ENCODE results near the gene CAB39. TPM values are rescaled to one million over a fixed set of nuclear protein-coding genes. Genes with fewer than 3 reads are reported as not detected.

The CAB39 gene
- total and polyA plus RNA-seq, 2 of the 8 experiments (the other 6 are each of a cell fraction or from before 2014, with no cell fraction given) = 16.4 to 50.5 TPM

GRCh38 chr2:230712443-230713330, at the start of gene CAB39 (continued):
- TF ChIP-seq CHD7 (IDR thresholded peaks at IDR 0.05; ENCODE audit: insufficient replicate concordance, low read length) = no peak
- TF ChIP-seq BRCA1 (IDR thresholded peaks at IDR 0.05; ENCODE audit: low read depth, low read length) = no peak
- no peak for TF ChIP-seq ZNF274 (IDR thresholded peaks at IDR 0.05; ENCODE audit: borderline replicate concordance, extremely low read depth, low read length)
- no peak for TF ChIP-seq TEAD4 (IDR thresholded peaks at IDR 0.05; ENCODE audit: low read depth, low read length)
- peak; percentile 57 for TF ChIP-seq NRF1 (IDR thresholded peaks at IDR 0.05; ENCODE audit: low read depth, low read length)
- peak; percentile 34; the same call in 1 of the 2 replicates for TF ChIP-seq SP1 (IDR thresholded peaks at IDR 0.05; ENCODE audit: low read depth, low read length)
- no peak for TF ChIP-seq HDAC2 (IDR thresholded peaks at IDR 0.05; ENCODE audit: borderline replicate concordance in 1 of 2, low read depth in 2 of 2, low read length in 2 of 2)
- peak; percentile 78 for TF ChIP-seq TAF7 (optimal IDR thresholded peaks at IDR 0.05; ENCODE audit: borderline replicate concordance, low read depth, low read length)
- no peak for TF ChIP-seq SUZ12 (IDR thresholded peaks at IDR 0.05; ENCODE audit: low read length)

Data from H1 (cell line).